Central memory CD4-positive, alpha-beta T cell (primary cell): ENCODE data around the gene CACNA2D1.
"Not testable (repeated sequence)": the region's sequence is repeated elsewhere in the genome, so short reads cannot be mapped to it uniquely, and the experiment has no call there.

Experiments
- DNase-seq: peaks from one replicate; pipeline ENCODE4 v3.0.0; 2022

CACNA2D1 gene

DNA sequence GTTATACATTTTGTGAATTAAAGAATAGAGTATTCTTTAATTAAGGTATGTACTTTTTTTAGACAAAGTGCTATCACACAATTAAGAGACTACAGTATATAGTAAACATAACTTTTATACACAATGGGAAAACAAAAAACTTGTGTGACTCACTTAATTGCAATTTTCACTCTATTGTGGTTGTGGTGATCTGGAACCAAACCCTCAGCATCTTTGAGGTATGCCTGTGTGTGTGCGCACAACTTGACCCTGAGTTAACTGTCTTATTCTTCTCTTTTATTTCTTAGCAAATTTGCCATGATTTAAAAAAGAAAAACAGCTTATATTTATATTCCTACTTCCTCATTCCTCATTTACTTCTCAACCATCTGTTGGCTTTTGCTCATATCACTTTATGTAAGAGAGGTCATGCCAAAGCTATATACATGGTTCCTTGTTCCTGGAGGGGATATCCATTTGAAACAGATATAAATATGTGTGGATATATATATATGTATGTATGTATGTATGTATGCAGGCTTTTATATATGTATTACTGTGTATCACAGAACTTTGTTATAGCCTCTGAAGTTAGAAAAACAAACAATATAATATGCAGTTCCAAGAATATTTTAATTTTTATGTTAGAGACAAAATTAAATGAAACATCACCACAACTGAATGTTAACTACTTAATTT, 414.2 kb downstream of the CACNA2D1 start:
- no peak for DNase-seq

DNA sequence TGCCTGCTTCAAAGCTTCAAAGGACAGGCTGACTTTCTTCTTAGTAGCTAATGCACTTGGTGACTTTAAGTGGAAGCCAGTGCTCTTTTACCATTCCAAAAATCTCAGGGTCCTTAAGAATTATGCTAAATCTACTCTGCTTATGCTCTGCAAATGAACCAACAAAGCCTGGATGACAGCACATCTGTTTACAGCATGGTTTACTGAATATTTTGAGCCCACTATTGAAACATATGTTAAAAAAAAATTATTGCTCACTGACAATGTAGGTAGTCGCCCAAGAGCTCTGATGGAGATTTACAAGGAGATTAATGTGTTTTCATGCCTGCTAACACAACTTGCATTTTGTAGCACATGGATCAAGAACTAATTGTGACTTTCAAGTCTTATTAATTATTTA, 415.5 kb downstream of the CACNA2D1 start:
- no peak for DNase-seq

DNA sequence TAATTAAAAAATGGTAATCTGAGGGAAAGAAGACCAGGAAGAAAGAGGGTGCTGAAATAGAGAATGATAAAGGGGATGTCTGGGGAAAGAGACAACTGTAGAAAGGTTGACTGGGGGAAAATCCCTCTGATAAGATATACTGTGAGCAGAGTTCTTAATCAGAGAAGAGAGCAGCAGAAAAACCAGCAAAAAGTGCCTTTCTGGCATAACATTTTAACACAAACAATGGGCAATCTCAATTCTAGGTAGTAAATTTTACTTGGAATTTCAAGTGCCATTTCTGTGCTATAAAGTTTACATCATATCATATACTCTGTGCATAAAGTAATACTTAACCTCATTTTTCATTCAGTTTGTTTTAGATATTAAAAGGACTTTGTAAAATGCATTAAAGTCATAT, 421.9 kb downstream of the CACNA2D1 start:
- no peak for DNase-seq

DNA sequence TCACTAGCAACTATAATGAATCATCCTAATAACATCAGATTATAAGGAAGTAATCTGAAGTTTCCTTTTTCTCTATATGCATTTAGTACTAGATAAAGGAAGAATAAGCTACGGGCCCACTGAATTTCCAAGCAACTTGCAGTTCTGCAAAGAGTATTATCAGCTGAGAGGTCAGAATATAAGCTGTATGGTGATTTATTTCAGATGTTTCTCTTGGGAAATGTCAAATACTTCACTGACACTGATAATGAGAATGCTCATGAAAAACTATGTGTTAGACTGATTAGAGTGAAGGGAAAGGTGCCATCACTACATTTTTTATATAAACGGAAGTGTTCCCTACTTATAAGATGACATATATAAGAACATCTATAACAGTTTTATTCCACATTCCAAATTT, 422.5 kb downstream of the CACNA2D1 start:
- DNase-seq: no peak

DNA sequence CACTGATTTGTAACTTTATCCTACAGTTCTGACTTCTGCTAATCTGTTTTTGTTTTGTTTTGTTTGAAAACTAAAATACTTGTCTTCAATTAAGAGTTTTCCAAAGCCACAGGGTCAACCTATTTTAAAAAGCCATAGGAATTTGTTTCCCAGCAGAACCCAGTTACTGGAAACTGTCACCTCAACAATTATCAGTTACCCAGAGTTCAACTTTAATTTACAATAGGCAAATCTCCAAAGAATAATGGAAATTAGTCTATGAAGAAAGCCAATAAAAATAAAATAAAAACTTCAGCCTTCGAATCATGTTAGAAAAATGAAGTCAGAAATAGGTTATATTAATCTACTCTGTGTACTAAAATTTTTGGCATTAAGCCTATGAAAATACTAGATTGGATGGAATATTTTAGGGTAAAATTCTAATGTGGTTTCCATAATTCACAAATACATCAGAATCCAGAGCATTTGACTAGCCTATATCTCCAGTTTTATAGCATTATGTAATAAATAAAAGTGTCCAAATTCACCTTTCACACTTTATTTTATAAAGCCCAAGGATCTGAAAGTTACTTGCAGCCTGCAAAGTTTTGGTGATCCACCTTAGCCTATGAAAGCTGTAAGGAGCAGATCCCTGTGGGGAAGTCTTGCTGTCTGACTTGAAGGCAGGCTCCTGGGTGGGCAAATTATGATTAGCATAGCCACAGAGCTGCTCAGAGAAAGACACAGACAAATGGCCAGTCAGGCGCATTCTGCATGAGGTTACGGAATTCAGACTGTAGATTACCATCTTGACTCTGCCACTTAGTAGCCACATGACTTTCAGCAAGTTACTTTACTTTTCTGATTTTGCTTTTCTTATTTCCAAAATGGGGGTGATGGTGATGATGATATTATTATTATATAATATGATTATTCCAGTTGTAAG, 423.8 kb downstream of the CACNA2D1 start:
- DNase-seq: no peak

DNA sequence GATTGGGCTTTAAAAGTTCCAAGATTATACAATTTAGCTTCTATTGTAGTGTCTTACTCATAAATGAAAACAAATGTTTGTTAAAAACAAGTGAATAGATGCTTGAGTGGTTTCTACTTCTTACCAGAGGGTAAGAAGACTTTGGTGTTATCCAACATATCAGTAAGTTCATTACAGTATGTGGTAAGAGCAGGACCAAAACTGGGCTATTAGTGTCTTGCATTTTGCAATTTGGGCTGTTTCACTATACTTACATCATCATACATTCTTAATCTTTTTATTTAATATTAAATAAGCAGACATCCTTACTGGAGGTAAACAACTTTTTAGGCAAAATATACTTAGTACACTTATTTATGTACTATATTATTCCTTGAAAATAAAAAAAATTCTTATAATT, 425.4 kb downstream of the CACNA2D1 start:
- no peak for DNase-seq

DNA sequence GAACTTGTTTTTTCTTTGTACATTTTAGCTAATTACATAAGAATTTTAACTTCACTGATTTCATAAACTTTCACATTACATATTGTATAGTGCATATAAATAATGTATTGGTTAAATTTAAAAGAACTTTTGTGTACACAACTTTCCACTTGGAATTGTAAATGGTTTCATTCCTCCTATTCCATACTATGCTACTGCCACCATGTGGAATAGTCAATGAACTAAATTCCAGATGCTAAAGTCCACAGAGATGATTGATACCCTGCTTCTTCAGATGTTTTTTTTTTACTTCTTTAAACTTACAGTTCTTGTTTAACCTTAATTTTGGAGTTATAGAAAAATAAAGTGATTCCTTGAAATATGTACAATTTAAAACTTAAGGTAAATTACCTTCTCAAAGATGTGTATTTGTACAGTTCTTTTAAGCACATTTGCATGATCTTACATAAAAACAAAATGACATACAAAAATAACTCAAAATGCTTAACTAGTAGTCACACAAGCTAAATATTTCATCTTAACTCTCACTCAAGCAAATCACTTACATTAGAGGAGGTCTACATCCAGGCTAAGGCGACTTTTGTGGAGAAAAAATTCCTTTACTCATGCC, 426.1 kb downstream of the CACNA2D1 start:
- DNase-seq: no peak

DNA sequence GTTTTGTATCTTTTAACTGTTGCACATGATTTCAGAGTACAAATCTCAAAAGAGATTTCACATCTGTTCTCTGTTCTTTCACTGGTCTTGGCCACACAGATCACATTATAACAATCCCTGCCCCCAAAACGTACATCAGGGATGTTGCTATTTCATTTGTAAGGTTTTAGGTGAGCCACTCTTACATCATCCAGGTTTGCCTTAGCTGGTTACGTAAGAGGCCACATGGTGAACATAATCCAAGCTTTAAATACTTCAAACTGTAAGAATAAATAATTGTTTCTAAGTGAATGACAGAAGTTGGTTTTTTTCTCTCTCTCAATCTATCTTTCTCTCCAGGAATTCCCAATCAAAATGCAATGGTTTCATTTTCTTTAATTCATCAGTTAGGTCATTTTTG, 427.8 kb downstream of the CACNA2D1 start:
- DNase-seq: no peak

DNA sequence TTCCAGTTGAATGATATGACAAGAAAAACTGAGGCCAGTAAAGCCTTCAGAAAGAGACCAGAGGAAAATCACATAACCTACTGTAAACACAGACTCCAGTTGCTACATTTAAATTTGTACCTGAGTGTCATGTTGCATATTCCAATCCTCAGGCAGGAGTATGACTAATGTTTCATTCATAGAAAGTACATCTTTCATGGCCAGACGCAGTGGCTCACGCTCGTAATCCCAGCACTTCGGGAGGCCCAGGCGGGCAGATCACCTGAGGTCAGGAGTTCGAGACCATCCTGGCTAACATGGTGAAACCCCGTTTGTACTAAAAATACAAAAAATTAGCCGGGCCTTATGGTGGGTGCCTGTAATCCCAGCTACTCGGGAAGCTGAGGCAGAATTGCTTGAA, 429.0 kb downstream of the CACNA2D1 start:
- DNase-seq: not testable (repeated sequence)

DNA sequence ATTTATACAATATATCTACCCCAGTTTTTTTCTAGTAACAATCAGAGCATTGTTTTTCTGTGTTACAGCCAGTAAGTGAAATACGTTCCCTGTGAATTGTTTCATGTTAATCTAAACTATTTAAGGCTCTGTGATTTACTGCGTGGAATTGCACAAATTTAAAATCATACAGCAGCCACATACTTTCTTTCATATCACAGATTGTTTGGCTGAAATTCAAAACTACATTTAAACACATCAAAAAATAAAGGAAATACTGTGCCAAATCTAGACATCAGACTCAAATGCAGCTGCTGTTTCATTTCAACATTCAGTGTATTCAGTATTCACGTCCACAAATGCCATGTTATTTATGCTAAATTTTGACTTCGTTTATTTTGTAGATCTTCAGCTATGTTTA, 431.1 kb downstream of the CACNA2D1 start:
- no peak for DNase-seq

DNA sequence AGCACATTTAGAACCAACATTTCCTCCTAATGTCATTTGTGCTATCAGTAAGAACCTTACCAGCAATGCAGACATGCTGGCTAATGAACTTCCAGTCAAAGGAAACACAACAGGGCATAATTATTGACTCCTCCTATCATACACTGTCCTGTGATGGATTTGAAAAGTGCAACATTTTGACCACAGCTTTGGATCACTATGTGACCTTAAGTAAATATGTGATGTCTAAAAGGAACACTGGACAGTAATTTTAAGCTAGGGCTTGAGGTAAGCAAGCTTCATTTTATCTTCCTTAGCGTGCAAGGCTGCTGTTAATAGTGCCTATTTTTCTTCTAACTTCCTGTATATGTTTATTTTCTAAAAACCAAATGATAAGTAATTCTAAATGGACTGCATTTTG, 433.2 kb downstream of the CACNA2D1 start:
- no peak for DNase-seq

DNA sequence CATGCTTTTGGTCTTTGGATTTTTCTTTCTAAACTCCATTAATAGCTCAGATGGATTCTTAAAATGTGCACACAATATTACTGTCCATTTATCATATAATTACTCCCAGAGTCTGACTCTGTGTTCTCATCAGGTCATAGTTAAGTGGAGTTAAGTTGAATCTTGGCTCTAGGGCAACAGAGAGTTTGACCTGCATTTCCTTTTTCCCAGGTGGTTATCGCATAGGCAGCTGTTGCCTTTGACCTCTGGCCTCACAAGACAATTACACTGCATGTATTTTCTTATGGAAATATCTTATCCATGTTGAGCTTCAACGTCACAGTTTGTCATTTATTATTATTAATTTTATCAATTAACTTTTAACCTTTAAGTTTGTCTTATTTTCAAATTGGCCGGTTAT, 436.3 kb downstream of the CACNA2D1 start:
- no peak for DNase-seq

DNA sequence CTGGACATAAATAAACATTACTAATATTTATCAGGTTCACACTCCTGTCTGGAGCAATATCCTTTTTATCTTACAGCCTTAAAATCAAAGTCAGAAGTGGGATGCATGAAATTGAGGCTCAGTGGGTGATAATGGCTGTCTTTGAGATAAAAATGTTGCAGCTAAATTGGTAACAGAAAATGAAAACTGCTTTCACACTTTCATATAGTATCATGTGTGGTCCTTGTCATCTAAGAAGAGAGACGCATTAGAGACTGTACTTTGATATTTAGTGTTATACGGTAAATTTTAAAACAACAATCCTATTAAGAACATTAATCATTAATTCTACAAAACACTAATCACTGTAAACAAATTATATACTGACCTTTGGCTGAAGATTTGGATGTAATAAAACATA, 438.5 kb downstream of the CACNA2D1 start:
- DNase-seq: no peak

DNA sequence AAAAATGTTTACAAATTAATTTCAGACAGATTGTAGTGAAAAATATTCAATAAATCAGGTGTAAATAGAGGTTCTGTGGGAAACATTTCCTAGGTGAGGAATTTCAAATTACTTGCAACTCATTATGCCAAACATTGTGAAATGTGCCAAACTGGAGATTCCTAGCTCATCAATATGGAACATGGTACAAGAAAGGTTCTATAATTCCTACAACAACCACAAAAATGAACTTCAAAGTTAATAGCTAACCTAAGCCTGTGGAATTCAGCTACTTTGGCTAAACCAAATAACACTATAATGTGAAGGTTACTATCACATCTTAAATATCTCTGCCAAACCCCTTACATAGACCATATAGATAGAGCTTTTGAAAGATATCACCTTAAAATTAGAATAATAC, 450.4 kb downstream of the CACNA2D1 start:
- DNase-seq: no peak

DNA sequence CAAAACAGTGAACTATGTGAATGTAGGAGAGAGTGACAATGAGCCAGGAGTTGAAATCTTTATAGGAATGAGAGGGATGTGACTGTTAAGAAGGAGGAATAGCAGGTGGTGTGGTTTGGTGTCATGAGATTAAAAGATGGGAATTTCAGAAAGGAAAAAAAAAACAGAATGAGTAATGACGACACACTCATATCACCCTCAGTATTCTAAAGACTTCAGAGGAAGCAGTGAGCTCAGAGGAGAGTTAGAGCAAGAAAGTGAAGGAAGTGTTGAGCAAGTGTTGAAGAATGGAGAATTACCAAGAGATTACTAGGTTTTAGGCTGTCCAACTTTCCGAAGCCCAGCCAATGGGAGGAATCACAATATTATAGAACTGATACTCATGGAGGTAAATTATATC, 453.2 kb downstream of the CACNA2D1 start:
- DNase-seq: no peak

DNA sequence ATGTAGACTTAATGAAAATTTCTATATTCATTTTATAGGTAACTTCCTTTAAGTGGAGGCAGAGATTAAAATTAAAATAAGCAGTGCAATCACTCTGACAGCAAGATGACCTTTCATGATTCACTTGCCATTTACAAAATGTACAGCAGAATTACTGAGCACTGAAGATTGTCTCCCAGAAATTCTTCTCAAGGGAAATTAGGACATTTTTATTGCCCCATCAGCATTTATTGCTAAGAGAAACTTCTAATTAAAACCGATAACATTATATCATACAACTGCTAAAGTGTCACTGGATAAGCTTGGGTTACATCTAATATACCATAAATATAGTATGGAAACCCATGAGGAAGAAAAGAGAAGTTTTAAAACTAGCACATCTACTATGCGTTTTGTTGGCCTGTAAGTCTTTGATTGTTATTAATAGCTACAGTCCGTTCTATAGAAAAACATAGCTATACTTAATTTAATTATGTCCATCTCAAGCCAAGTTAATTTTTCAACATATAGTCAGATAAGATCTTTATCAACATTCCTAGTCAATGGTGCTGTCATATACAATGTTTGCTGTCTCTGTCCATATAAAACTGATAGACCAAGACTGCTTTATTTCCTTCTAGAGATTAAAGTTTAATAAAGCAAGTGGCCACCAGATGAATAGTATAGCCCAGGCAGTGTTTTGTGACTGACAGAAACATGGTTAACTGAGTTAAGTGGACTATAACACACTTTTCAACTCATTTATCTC, 456.7 kb downstream of the CACNA2D1 start:
- no peak for DNase-seq

DNA sequence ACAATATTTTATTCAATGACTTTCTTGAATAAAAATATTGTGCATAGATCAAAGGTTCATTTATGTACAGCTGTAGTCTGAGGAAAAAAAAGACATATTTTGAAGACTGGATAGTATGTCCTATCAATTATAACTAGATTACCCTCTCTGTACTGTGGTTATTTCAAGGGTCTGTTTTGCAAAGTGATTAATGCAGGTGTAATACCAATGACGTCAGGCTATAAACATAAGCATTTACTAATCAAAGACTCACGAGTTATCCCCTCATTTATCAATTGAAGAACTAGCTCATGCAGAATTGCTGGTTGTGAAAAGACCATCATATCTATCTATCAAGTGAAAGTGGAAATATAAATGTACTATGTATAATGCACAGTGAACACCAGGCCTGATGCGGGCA, 460.2 kb downstream of the CACNA2D1 start:
- no peak for DNase-seq

DNA sequence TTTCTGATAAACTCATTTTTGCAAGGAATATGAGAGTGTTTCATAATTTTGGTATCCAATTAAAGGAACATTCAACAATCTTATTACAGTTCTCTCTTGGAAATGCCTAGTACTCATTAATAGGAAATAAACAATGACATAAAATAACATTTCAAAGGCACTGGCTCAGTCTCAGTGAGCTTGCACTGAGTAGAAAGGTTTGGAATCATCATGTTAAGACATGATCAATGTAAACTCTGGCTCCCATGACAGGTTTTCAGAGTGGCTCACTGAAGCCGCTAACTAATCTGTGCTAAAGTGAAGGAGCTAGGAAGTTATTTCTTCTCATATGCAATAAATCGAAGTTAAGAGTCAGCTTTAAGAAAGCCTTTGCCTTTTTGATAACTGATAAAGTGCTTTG, 470.5 kb downstream of the CACNA2D1 start:
- DNase-seq: no peak

DNA sequence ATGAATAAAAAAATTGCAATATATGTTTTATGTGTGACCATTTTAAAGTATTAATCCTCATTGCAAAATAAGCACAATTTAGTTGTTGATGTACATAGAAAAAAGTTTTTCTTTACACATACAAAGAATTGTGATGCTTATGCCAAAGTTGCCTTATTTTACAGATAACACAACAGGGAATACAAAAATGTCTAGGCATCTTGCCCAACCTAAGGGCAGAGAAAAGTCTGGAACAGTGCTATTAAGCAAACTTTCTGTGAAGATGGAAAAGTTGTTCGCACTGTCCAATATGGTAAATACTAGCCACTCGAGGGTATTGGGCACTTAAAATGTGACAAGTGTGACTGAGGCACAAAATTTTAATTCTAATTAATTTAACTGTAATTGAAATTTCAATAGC, 483.6 kb downstream of the CACNA2D1 start:
- no peak for DNase-seq

DNA sequence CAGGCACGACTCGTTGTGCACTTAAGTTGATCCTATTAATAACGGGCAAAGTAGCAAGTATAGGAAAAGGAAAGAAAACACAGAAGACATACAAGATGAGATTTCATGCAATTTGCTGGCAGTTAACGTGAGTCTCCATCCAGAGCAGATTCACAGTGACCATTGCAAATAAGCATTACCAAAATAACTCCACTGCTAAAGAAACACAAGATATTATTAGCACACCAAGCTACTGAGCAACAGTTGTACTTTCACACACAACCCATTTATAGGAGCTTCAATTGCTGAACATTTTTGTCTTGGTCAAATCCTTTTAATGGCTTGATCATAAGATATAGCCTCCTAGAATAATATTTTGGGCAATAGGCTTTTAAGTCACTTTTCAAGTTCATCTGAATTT, 486.1 kb downstream of the CACNA2D1 start:
- DNase-seq: no peak

DNA sequence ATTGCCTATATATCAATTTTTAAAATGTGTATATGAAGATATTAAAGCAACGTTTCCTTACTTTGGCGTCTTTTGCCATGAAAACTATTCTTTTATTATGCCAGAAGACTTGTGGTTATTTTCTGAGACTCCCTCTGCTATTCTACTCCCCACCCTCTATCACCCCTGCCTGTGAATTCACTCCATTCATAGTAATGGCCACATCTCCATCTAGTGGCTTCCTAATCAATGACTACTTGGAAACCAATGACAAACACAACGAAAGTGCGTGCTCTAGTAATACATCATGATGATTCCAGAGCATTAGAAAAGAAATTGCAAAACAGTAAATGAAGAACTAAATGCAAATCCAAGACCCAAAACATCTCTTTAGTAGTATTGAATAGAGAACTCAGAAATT, 487.1 kb downstream of the CACNA2D1 start:
- no peak for DNase-seq

DNA sequence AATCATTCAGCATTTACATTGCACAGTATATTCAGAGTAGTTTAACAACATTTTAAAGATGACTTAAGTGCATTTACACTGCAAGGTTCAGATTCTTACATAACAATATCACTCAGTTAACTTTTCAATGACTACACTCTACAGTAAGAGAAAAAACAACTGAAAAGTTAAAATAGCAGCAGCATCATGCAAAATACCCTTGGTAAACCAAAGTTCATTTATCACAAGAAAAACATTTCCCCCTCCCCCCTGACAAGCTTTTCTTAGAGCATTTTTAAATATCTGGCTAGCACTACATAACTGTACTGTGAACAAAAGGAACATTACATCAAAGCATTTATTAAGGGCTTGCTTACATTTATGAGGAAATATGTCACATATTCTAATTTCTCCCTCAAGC, 494.3 kb downstream of the CACNA2D1 start:
- DNase-seq: no peak

DNA sequence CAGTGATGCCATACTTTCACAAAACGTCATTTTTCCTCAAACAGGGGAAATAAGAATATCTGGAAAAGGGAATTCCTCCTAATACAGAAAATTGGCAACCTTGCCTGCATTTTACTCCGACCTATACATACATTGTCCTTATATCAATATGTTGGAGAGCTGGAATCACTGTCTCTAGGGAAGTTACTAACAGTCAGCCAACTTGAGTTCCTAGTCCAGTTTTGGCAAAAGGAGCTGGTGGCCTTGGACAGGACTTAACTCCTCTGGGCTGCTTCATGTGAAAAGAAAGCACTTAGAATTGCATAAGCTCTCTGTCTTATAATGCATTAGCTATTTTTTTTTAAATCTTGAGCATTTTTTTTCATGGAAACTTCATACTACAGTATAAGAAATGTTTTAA, 499.5 kb downstream of the CACNA2D1 start:
- no peak for DNase-seq
